CD4-positive, alpha-beta T cell treated with Interleukin-17A for 1 hour (primary cell): ENCODE data around the gene PCDHGA7.
"Not testable (repeated sequence)": the region's sequence is repeated elsewhere in the genome, so short reads cannot be mapped to it uniquely, and the experiment has no call there.

Experiments used
- DNase-seq: peaks from one replicate; pipeline ENCODE4 v3.0.0-alpha.2; 2020

Gene PCDHGA7

GRCh38 chr5:141382469-141383294, at the start of gene PCDHGA7:
PCDHGA7 (plus strand) TSS chr5:141382742; CDS start chr5:141382900, 158 bp downstream.
- DNase-seq = peak; percentile 10

GRCh38 chr5:141338538-141339306, 43.8 kb upstream of the PCDHGA7 start, which contains the start of gene PCDHGA2:
PCDHGA2 (plus strand) TSS chr5:141338760.
- DNase-seq = peak; percentile 11

- not testable (repeated sequence) for DNase-seq
These were observed 41.7 kb upstream of the PCDHGA7 start for GRCh38 chr5:141340781-141341354.

GRCh38 chr5:141342773-141343172, 39.8 kb upstream of the PCDHGA7 start:
- DNase-seq = no peak

- DNase-seq = peak; percentile 14
These were observed 39.1 kb upstream of the PCDHGA7 start, which contains the start of gene PCDHGA3 for GRCh38 chr5:141343242-141343952. PCDHGA3 (plus strand) TSS chr5:141343829; CDS start chr5:141344034, 205 bp downstream.

- no peak for DNase-seq
These were observed 38.5 kb upstream of the PCDHGA7 start for GRCh38 chr5:141343953-141344463.

- DNase-seq = no peak
These were observed 37.2 kb upstream of the PCDHGA7 start for GRCh38 chr5:141345327-141345726.

- not testable (repeated sequence) for DNase-seq
These were observed 36.5 kb upstream of the PCDHGA7 start for GRCh38 chr5:141346017-141346416.

- DNase-seq = peak; percentile 48
These were observed 32.5 kb upstream of the PCDHGA7 start, which contains the start of gene PCDHGB1 for GRCh38 chr5:141349917-141350619. PCDHGB1 (plus strand) TSS chr5:141350099; CDS start chr5:141350261, 162 bp downstream.

GRCh38 chr5:141351591-141351990, 31.0 kb upstream of the PCDHGA7 start:
- no peak for DNase-seq

GRCh38 chr5:141354900-141355469, 27.6 kb upstream of the PCDHGA7 start, which contains the start of gene PCDHGA4:
PCDHGA4 (plus strand) TSS chr5:141355021; CDS start chr5:141355108, 87 bp downstream.
- DNase-seq = peak; percentile 15

GRCh38 chr5:141355641-141356040, 26.9 kb upstream of the PCDHGA7 start:
- no peak for DNase-seq

GRCh38 chr5:141356133-141356532, 26.4 kb upstream of the PCDHGA7 start:
- DNase-seq = no peak

- DNase-seq = no peak
These were observed 25.6 kb upstream of the PCDHGA7 start for GRCh38 chr5:141356950-141357349.

GRCh38 chr5:141359790-141360426, 22.6 kb upstream of the PCDHGA7 start, which contains the start of gene PCDHGB2:
PCDHGB2 (plus strand) TSS chr5:141359994; CDS start chr5:141360136, 142 bp downstream.
- DNase-seq = peak; percentile 46

- DNase-seq = no peak
These were observed 21.9 kb upstream of the PCDHGA7 start for GRCh38 chr5:141360685-141361084.

GRCh38 chr5:141362719-141363118, 19.8 kb upstream of the PCDHGA7 start:
- DNase-seq = no peak

GRCh38 chr5:141363952-141364660, 18.4 kb upstream of the PCDHGA7 start, which contains the start of gene PCDHGA5:
PCDHGA5 (plus strand) TSS chr5:141364162; CDS start chr5:141364331, 169 bp downstream.
- no peak for DNase-seq
